Pancreas (tissue), 10 donors: ENCODE measurements around the gene CCDC148. TPM values are rescaled to one million over a fixed set of nuclear protein-coding genes. Genes with fewer than 3 reads are reported as not detected.
A peak's percentile ranks its signal among the peaks of the same experiment; 100 is the strongest.

ENCODE experiments used
- ATAC-seq, 4 donors: fragments of 200-7000 bp; cut with Tn5 transposase; one replicate each; pipeline versions ENCODE4 v1.8.0 to v1.9.1; 2020; ENCODE audit warnings: mild to moderate bottlenecking in 4 of 4, moderate library complexity in 4 of 4
- DNase-seq, 6 donors: peaks; one replicate each; pipeline ENCODE4 v3.0.0-alpha.2; 2020
- FAIRE-seq: peaks from 2 replicates; lab custom pipeline; 2012; peaks lifted over from hg19 to GRCh38; lab: Jason Lieb, UNC
- H3K27ac ChIP-seq, 4 donors: fragments of 200-600 bp; sonication (generic); 1 replicate in 3 of 4; 2 replicates in 1 of 4; pipeline versions ENCODE4 v1.5.0 to v1.8.0; 2020
- H3K27me3 ChIP-seq, 4 donors: fragments of 200-600 bp; one replicate each; pipeline ENCODE4 v1.8.0; 2021
- H3K36me3 ChIP-seq, 3 donors: fragments of 200-600 bp; sonication (generic) in 1 of 3; one replicate each; pipeline versions ENCODE4 v1.5.0 to v1.8.0; 2020 to 2021
- H3K4me1 ChIP-seq, 3 donors: fragments of 200-600 bp; one replicate each; pipeline ENCODE4 v1.8.0; 2021
- H3K4me3 ChIP-seq, 4 donors: fragments of 200-600 bp; sonication (generic) in 2 of 4; one replicate each; pipeline versions ENCODE4 v1.5.0 to v1.8.0; 2020 to 2021
- H3K9me3 ChIP-seq, 4 donors: fragments of 200-600 bp; one replicate each; pipeline ENCODE4 v1.8.0; 2021
- WGBS, 2 donors: extraction: QIAGEN DNeasy Blood & Tissue Kit; methylation state at CpG; one replicate each; pipeline ENCODE4 v1.1.7; 2013; 5-methylcytosine and 5-hydroxymethylcytosine counted together
- intact Hi-C, 3 donors: fragments of 100-400 bp; cut with DNase I; formaldehyde crosslinking; loops; one replicate each; pipeline versions ENCODE4 v1.11.1 to v1.14.2; 2022
- polyA plus RNA-seq, 2 donors: library from polyadenylated mRNA; stranded (reverse); fragments of 200-250 nt; gene quantifications; one replicate each; pipeline ENCODE4 v1.2.3, GENCODE V29; 2013
- total RNA-seq, 6 donors: library from RNA; stranded (reverse); fragmentation: NEBNext Ultra II Directional in 4 of 6; extraction: Animal tissue kit (Norgen Biotek cat#: 25700) in 4 of 6; gene quantifications; one replicate each; pipeline versions ENCODE4 v1.2.1 to v1.2.4, GENCODE V29; 2021 to 2023
- TF ChIP-seq, protein P1 (sequence below), 4 donors: fragments of 200-600 bp; sonication (generic) in 3 of 4; IDR thresholded peaks; one replicate each; pipeline versions ENCODE4 v1.5.0 to v1.8.0; 2021; ENCODE audit warnings: antibody characterized with exemption in 4 of 4
- donor health status: healthy with polysubstance abuse.
- donor health status: DM: no; HTN: no; CAD: no; lungs with moderate emphysema.
- donor health status: DM: no; HTN: no; CAD: no.
- donor health status: control.
- donor health status: control.
- donor health status: Bipolar disorder and iron deficiency.
- donor health status: DM: yes; HTN: yes; CAD: no.
- donor health status: DM: no; HTN: no; CAD: no.
- donor health status: DM: no; HTN: no; CAD: no.
- donor health status: DM: yes; HTN: yes; CAD: no.

The CCDC148 gene
- total and polyA plus RNA-seq, 8 donors: 0.38 to 1.5 (median 0.79) TPM

DNA sequence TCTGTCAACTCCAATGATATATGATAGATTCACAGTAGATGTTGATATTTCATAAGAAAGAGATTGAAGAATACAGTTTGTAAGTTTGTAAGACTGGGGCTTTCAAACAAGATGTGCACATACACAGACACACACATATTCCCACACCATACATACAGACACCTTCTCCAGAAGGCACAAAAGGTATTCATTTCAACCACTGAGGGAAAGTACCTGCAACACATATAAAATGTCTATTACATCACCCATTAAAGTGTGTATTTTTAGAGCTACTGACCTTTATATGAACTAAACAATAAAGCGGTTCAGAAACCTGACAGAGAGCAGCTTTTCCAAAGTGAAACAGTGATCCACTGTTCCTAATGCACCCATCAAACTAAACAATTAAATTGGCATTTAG is 53.3 kb downstream of the CCDC148 start:
- intact Hi-C loops: no loop called here
- TF ChIP-seq, protein P1, sequence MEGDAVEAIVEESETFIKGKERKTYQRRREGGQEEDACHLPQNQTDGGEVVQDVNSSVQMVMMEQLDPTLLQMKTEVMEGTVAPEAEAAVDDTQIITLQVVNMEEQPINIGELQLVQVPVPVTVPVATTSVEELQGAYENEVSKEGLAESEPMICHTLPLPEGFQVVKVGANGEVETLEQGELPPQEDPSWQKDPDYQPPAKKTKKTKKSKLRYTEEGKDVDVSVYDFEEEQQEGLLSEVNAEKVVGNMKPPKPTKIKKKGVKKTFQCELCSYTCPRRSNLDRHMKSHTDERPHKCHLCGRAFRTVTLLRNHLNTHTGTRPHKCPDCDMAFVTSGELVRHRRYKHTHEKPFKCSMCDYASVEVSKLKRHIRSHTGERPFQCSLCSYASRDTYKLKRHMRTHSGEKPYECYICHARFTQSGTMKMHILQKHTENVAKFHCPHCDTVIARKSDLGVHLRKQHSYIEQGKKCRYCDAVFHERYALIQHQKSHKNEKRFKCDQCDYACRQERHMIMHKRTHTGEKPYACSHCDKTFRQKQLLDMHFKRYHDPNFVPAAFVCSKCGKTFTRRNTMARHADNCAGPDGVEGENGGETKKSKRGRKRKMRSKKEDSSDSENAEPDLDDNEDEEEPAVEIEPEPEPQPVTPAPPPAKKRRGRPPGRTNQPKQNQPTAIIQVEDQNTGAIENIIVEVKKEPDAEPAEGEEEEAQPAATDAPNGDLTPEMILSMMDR (IDR thresholded peaks at IDR 0.05): no peak
- no peaks in the 10 kb centered on the region for H3K9me3 ChIP-seq
- DNase-seq (no peak), ATAC-seq (peak in 3 of 4 donors; percentile 40 to 64 (median 42)), FAIRE-seq (no peak)
- H3K27ac ChIP-seq: no peak overlapping the region
- WGBS, 2 donors: 35 to 63% methylated on average over 1 of the region's 1 CpG
- peaks cover 0 to 5% (median 5%) of the 10 kb centered on the region in 3 donors for H3K4me1 ChIP-seq
- H3K4me3 ChIP-seq: no peak overlapping the region
- H3K36me3 ChIP-seq: no peaks in the 10 kb centered on the region
- H3K27me3 ChIP-seq: no peaks in the 10 kb centered on the region

DNA sequence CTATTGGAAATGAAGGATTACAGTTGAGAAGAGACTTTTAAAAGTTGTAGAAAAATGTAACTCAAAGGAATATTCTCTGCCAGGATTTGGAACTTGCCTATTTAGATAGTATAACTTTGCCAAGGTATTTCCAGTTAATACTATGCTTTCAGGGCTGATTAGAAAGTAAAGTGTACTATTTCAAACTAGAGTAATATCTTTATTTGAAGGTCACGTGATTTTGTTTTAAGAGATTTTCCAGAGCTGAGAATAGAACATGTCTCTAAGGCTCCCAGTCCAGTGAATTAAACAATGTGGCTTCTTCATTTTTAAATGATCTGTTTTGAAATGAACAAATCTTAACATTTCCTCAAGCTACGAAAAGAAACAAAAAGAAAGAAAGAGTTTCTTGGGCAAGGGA is 53.9 kb downstream of the CCDC148 start:
- 15 to 16% methylated on average over 2 of the region's 2 CpGs for WGBS, 2 donors
- intact Hi-C loops: no loop called here
- ATAC-seq (peak in 3 of 4 donors; percentile 32 to 68 (median 35)), FAIRE-seq (no peak), DNase-seq (no peak)
- Histone ChIP-seq H3K36me3 (no peaks in the 10 kb centered on the region), H3K9me3 (no peaks in the 10 kb centered on the region), H3K4me3 (no peak overlapping the region), H3K27ac (no peak overlapping the region), H3K4me1 (peaks cover 0 to 5% (median 5%) of the 10 kb centered on the region in 3 donors), H3K27me3 (no peaks in the 10 kb centered on the region)
- TF ChIP-seq, protein P1 (IDR thresholded peaks at IDR 0.05): no peak

DNA sequence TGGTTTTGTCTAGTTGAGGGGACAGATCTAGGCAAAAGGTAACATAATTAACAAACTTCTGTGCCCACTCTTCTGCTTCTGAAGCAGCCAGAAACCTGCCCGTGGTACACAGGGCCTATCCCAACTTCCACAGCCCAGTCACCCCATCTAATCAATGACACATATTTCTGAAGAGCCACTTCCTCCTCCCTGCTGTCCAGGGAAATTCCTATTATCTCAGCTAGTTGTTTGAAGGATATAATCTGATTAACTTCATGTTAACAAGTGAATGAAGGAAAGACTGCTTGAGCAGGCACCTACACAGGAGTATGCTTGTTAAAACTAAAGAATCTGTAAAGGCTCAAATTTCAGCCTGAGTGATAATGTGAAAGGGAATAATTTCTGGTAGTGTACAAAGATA is 61.4 kb downstream of the CCDC148 start:
- peak in 3 of 4 donors; percentile 80 to 88 (median 87) for ATAC-seq
- no peak overlapping the region for H3K4me3 ChIP-seq
- H3K36me3 ChIP-seq: no peaks in the 10 kb centered on the region
- FAIRE-seq: no peak
- H3K27ac ChIP-seq: peak overlapping the region in 3 of 4 donors; percentile 1 to 66 (median 27)
- H3K9me3 ChIP-seq: no peaks in the 10 kb centered on the region
- 57 to 63% methylated on average over 1 of the region's 1 CpG for WGBS, 2 donors
- intact Hi-C loops: no loop called here
- TF ChIP-seq, protein P1 (IDR thresholded peaks at IDR 0.05): no peak
- no peak for DNase-seq
- no peaks in the 10 kb centered on the region for H3K27me3 ChIP-seq
- peaks cover 0 to 4% (median 0%) of the 10 kb centered on the region in 3 donors for H3K4me1 ChIP-seq

DNA sequence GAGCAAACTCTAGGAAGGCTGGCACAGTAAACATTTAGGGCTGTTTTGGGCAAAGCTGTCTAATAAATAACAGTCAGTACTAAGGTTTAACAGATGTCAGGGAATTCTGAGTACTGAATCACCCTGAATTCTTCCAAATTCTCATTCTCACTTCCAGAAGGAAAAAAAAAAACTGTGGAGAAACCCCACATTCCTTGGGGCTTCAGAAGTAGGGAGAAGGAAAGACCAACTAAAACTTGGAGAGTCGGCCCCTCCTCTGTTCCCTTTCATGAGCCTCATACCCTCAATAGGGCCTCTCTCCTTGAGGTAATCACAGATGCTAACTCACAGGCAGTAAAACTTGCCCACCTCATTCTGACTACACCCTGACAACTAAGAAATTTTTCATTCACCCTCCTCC is 62.1 kb downstream of the CCDC148 start:
- TF ChIP-seq, protein P1 (IDR thresholded peaks at IDR 0.05): no peak
- Histone ChIP-seq H3K27ac (peak overlapping the region in 2 of 4 donors; percentile 27 to 66), H3K9me3 (no peaks in the 10 kb centered on the region), H3K36me3 (no peaks in the 10 kb centered on the region), H3K27me3 (no peaks in the 10 kb centered on the region), H3K4me1 (peaks cover 0 to 4% (median 0%) of the 10 kb centered on the region in 3 donors), H3K4me3 (no peak overlapping the region)
- WGBS, 2 donors: 0 to 86% methylated on average over 1 of the region's 1 CpG
- DNase-seq (no peak), FAIRE-seq (no peak), ATAC-seq (no peak)
- intact Hi-C loops: no loop called here

DNA sequence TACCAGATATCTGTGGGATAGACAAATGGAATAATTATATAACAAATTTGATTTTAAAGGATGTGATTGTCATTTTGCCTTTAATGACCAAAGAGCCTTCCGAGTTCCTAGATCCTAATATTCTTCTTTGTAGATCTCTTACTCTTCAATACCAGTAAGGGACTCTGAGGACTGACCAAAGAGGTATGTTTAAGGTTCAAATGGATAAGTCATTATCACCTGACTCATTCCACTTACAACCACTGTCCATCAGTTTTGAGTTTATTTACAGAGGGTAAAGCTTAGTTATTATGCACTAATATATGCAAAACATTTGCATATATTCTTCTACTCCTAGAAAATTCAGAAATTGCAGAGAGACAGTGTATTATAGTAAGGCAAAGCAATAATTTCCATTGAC is 62.7 kb downstream of the CCDC148 start:
- 46 to 95% methylated on average over 1 of the region's 1 CpG for WGBS, 2 donors
- Histone ChIP-seq H3K27ac (no peak overlapping the region), H3K4me3 (no peak overlapping the region), H3K36me3 (no peaks in the 10 kb centered on the region), H3K4me1 (peaks cover 0 to 4% (median 0%) of the 10 kb centered on the region in 3 donors), H3K9me3 (no peaks in the 10 kb centered on the region), H3K27me3 (no peaks in the 10 kb centered on the region)
- DNase-seq (no peak), ATAC-seq (no peak), FAIRE-seq (no peak)
- TF ChIP-seq, protein P1 (IDR thresholded peaks at IDR 0.05): no peak
- intact Hi-C loops: no loop called here
